NCI-H774 (cell line): Measurements from ENCODE around the gene REEP1.

Experiments used
- DNase-seq: peaks from one replicate; lab custom pipeline; 2025; lab: John Stamatoyannopoulos, UW

Gene REEP1, protein sequence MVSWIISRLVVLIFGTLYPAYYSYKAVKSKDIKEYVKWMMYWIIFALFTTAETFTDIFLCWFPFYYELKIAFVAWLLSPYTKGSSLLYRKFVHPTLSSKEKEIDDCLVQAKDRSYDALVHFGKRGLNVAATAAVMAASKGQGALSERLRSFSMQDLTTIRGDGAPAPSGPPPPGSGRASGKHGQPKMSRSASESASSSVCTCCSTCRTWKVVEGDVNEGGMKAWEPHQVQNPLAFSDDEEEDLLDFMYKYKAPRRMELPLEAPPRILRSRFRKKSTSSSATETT

DNA sequence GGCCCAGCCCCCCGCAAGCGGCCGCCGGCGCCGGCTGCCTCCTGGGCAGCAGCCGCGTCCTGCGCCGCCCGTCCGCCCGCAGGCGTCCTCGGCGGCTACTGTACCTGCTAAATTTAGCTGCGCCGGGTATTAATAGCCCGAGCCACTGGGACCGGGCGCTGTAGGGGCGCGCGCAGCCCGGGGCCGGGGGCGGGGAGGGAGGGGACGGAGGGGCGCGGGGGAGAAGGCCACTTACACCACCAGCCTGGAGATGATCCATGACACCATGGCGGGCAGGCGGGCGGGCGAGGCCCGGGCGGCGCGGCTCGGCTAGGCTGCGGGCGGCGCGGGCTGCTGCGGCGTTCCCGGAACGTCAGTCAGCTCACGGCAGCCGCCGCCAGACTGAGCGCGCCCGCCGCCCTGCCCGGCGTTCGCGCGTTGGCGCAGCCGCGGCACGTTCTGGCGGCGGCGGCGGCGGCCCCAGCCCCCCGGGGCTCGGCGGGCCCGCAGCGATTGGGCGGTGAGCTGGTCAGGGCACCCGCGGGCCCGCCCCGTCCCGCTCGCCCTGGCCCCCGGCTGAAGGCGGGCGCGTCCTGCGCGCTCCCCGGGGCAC, at the start of gene REEP1:
Gene REEP1 (minus strand): TSS at position 383 of the 592 bp plus-strand sequence. CDS start 116 bp downstream, at position 267.
- DNase-seq: no peak

DNA sequence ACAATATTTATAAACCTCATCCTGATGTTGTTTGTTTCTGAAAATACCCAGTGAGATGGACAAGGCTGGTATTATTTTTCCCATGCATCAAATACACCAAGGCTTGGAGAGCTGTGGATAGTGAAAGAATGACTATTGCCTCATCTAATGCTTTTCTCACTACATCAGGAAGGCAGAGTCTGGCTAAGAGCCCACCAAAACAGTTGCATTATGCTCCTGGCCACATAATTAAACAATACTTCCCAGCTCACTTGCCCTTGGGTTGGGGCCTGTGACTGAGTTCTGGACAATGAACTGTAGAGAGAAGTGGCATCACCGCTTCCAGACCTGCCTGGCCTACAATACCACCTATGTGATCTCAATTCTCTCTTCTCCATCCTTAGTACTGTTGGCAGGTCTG, 46.4 kb upstream of the REEP1 start:
- no peak for DNase-seq

- DNase-seq: no peak
Measured at GRCh38 chr2:86382698-86383097, 45.3 kb upstream of the REEP1 start.

DNA sequence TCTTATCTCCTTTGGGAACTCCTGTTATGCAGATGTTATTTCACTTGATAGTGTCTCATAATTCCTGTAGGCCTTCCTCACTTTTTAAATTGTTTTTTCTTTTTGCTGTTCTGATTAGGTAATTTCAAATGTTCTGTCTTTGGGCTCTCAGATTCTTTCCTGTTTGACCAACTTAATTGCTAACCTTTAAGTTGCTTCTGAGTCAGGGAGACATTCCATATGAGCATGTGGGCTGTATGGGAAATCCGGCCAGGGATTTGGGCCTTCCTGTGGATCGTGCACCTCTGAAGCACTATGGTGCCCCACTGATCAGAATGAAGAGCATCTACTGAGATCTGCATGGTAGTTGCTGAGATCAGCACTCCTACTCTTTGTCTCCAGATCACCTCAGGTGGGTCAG, 44.7 kb upstream of the REEP1 start:
- no peak for DNase-seq

DNA sequence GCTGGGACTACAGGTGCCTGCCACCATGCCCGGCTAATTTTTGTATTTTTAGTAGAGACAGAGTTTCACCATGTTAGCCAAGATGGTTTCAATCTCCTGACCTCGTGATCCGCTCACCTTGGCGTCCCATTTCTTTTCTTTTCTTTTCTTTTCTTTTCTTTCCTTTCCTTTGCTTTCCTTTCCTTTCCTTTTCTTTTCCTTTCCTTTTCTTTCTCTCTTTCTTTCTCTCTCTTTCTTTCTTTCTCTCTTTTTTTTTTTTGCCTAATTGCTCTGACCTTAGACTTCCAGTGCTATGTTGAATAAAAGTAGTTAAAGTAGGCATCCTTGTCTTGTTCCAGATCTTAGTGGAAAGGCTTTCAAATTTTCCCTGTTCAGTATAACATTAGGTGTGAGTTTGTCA, 41.0 kb upstream of the REEP1 start:
- no peak for DNase-seq

DNA sequence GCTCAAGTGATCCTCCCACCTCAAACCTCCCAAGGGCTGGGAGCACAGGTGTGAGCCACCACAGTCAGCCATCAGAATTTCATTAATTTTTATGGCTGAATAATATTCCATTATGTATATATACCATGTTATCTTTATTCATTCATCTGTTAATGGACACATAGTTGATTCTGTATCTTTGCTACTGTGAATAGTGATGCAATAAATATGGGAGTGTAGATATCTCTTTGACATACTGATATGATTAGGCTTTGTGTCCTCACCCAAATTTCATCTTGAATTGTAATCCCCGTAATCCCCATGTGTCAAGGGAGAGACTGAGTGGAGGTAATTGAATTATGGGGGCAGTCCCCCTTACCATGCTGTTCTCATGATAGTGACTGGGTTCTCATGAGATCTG, 38.2 kb upstream of the REEP1 start:
- DNase-seq: no peak

GRCh38 chr2:86372641-86373502, 35.4 kb upstream of the REEP1 start:
- DNase-seq: peak; percentile 17

DNA sequence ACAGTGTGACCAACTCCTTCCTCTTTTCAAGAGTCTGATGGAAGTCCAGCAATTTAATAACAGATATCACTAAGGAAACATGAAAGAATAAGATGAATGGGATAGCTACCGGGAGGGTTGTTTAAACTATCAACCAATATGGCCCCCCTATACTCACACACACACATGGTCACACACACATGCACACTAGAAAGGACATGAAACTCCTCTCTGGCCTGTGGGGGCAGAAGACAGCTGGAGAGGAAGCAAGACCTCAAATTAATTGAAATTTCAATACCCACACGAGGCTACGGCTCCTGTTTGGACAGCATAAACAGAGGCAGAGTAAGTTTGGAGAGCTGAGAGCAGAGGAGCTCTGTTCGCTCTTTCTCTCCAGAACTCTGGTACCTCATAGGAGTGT, 34.7 kb upstream of the REEP1 start:
- DNase-seq: no peak

DNA sequence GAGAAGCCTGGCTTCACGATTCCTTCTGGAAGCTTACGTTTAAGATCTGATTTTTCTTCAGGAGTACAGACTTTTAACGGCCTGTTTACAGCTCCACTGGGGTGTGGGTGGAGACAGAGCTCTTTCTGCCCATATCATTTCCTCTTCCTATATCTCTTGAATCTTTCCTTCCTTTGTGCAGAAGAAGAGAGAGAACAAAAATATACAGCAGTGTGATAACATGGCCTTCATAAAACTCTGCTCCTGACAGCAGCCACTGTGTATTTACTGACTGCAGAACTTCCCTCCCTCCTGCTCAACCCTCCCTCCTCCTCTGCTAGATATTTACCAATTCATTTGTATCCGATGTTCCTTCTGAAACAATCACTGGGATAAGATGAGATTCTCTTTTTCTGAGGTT, 34.1 kb upstream of the REEP1 start:
- no peak for DNase-seq

GRCh38 chr2:86370579-86370978, 33.2 kb upstream of the REEP1 start:
- no peak for DNase-seq

- DNase-seq: peak; percentile 51
Measured at GRCh38 chr2:86368161-86368824, 30.9 kb upstream of the REEP1 start.

- DNase-seq: no peak
Measured at GRCh38 chr2:86367499-86367777, 30.0 kb upstream of the REEP1 start.

DNA sequence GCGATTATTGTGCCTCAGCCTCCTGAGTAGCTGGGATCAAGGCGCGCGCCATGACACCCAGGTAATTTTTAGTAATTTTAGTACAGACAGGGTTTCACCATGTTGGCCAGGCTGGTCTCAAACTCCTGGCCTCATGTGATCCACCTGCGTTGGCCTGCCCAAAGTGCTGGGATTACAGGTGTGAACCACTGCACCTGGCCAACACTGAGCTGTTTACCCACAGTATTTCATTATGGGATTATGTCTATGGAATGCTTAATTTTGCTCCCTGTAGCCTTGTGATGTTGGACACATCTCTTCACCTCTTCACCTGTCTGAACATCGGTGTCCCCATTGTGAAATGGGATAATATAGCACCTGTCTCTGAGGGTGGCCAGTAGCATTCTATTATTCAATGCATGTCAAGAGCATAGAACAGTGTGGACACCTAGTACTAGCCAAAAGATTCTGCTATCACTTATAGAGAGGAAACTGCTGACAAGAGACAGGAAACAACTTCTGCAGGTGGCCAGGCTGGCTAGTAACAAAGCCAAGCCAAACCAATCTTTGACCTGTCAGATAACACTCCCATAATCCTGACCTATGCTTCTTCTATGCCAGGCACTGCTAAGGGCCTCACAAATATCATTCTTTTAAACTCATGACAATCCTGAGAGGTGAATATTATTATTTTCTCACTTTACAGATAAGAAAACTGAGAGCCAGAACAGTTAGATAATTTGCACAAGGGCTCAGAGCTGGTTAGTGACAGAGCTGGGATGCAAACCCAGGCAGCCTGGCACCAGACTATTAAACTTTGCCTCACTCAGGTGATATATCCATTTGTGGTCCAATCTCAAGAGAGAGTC, 29.4 kb upstream of the REEP1 start:
- DNase-seq: no peak

DNA sequence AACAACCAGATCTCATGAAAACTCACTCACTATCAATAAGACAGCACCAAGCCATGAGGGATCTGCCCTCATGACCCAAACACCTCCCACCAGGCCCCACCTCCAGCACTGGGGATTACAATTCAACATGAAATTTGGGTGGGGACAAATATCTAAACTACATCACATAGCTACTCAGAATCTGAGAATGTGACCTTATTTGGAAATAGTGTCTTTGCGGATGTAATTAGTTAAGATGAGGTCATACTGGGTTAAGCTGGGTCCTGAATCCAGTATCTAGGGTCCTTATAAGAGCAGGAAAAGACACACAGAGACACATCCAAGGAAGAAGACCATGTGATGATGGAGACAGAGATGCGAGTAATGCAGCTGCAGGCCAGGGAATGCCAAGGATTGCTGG, 27.5 kb upstream of the REEP1 start:
- no peak for DNase-seq

- no peak for DNase-seq
Measured at GRCh38 chr2:86360776-86361175, 23.4 kb upstream of the REEP1 start.

DNA sequence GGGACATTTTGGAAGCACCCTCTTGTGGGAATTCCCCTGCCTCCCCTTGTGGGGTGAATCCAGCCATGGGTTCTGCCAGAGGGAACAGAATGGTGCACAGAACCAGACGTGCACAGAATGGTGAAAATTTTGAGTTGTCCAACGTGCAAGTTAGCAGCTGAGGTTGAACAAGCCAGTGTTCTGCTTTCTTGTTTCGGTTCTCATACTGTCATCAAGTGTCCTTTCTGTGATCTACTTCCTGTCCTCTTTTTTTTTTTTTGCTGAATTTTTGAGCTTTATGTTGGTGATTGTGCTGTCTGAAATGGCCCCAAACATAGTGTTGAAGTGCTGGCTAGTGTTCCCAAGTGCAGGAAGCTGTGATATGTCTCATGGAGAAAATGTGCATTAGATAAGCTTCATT, 21.5 kb upstream of the REEP1 start:
- DNase-seq: no peak

- DNase-seq: no peak
Measured at GRCh38 chr2:86357392-86357963, 20.1 kb upstream of the REEP1 start.

DNA sequence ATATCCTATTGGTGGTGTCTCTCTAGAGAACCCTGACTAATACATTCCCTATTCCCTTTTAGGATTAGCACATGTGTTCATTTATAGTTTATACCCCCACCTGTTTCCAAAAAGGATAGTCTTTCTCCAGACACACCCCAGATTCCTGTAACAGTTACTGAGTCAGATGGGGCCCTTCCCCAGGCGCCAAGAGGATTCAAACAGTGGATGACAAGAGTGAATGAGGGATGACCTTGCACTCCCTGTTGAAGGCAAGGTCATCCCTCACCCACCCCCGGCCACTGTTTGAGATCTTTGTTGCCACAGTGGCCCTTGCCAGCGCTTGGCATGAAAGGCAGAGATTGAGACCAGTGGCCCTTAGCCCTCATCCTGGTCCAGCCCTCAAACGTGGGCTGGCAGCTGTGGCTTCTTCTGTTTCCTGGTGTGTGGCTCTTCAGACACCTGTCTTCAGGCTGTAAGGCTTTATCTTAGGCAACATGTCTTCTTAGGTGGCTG, 15.3 kb upstream of the REEP1 start:
- no peak for DNase-seq

GRCh38 chr2:86352137-86352726, 14.8 kb upstream of the REEP1 start:
- no peak for DNase-seq

DNA sequence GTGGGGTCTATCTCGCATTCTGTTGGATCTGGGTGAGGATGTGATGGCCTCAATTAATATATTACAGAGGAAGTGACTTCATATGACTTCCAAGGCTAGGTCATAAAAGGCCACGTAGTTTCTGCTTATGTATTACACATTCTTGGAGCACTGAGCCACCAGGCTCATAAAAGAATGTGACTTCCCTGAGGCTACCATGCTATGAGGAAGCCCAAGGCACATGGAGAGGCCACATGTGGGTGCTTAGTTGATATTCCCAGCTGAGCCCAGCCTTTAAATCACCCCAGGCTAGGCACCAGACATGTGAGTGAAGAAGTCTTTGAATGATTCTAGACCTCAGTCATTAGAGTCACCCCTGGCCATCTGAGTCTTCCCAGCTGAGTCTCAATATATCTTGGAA, 13.3 kb upstream of the REEP1 start:
- no peak for DNase-seq

- no peak for DNase-seq
Measured at GRCh38 chr2:86347401-86347800, 10.0 kb upstream of the REEP1 start.
